ENCODE results near the gene AP1M1.

DNA sequence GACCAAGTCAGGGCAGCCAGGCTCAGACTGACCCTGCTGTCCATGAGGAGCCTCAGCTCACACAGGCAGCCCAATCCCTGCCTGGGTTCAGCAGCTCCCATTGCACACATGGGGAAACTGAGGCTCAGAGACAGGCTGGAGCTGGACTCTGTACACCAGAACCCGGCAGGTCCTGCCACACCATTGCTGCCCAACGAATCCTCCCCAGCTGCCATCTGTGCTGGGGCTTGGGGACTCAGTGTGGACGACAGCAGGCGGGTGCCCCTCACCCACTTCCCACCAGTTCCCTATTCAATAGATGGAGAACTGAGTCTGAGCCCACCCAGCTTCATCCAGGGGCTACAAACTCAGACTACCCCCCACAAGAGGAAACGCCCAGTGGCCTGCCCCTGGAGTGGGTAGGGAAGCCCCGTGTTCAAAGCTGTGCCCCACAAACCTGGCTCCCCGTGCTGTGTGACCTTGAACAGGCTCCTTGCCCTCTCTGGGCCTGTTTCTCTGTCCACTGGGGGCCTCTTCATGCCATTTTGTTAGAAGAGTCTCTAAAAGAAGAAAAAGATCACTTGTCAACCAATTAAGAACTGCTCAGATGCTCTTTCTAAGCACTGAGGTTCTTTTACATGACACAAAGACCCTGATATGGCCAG lies 50.8 kb downstream of the AP1M1 start:
- no peak for TF ChIP-seq GATA2 (IDR thresholded peaks at IDR 0.05; ENCODE audit: low read depth, low read length)
- no peak for TF ChIP-seq GATA3 (IDR thresholded peaks at IDR 0.05; ENCODE audit: low read depth, low read length)
